Astrocyte (in vitro differentiated cells and primary cell): ENCODE data around the gene NPLOC4. TPM values are rescaled to one million over a fixed set of nuclear protein-coding genes. Genes with fewer than 3 reads are reported as not detected.

Experiments used
- DNase-seq: peaks from one replicate; pipeline ENCODE4 v3.0.0-alpha.2; 2010; ENCODE audit warnings: low read depth
- FAIRE-seq: peaks from 2 replicates; lab custom pipeline; 2011; peaks lifted over from hg19 to GRCh38; lab: Jason Lieb, UNC
- H2AFZ ChIP-seq: 2 replicates; pipeline ENCODE4 v1.6.0; 2012; ENCODE audit warnings: low read depth, low read length, inconsistent platforms
- H3K27ac ChIP-seq: 2 replicates; pipeline ENCODE4 v1.5.1; 2011; ENCODE audit warnings: low read depth, low read length, inconsistent platforms
- H3K27me3 ChIP-seq: 2 replicates; pipeline ENCODE4 v1.6.0; 2011; ENCODE audit warnings: low read length, inconsistent platforms; ENCODE audit not compliant: insufficient read depth
- H3K36me3 ChIP-seq: 2 replicates; pipeline ENCODE4 v1.5.1; 2011; ENCODE audit warnings: low read length, inconsistent platforms; ENCODE audit not compliant: insufficient read depth
- H3K4me1 ChIP-seq: 2 replicates; pipeline ENCODE4 v1.5.1; 2011; ENCODE audit warnings: low read length, inconsistent platforms; ENCODE audit not compliant: insufficient read depth
- H3K4me2 ChIP-seq: 2 replicates; pipeline ENCODE4 v1.6.0; 2012; ENCODE audit warnings: low read length, inconsistent platforms
- H3K4me3 ChIP-seq: 2 replicates; pipeline ENCODE4 v1.5.1; 2011; ENCODE audit warnings: low read depth, mild to moderate bottlenecking, low read length, inconsistent platforms; ENCODE audit not compliant: insufficient read depth
- H3K79me2 ChIP-seq: 2 replicates; pipeline ENCODE4 v1.6.0; 2012; ENCODE audit warnings: mild to moderate bottlenecking, low read length, inconsistent platforms; ENCODE audit not compliant: insufficient read depth
- H3K9ac ChIP-seq: 2 replicates; pipeline ENCODE4 v1.6.0; 2012; ENCODE audit warnings: mild to moderate bottlenecking, low read length, inconsistent platforms
- H3K9me3 ChIP-seq: 2 replicates; pipeline ENCODE4 v1.5.1; 2012; ENCODE audit warnings: low read depth, mild to moderate bottlenecking, low read length, inconsistent platforms; ENCODE audit not compliant: insufficient read depth
- H4K20me1 ChIP-seq: 2 replicates; pipeline ENCODE4 v1.6.0; 2012; ENCODE audit warnings: low read length, inconsistent platforms; ENCODE audit not compliant: insufficient read depth
- H3K27ac Mint-ChIP-seq: one replicate; pipeline ENCODE4 v1.8.0; 2021; ENCODE audit warnings: mild to moderate bottlenecking, mixed read lengths; ENCODE audit not compliant: unreplicated experiment
- H3K27me3 Mint-ChIP-seq: one replicate; pipeline ENCODE4 v1.8.0; 2021; ENCODE audit warnings: low read depth, mixed read lengths; ENCODE audit not compliant: unreplicated experiment
- H3K36me3 Mint-ChIP-seq: one replicate; pipeline ENCODE4 v1.8.0; 2021; ENCODE audit warnings: low read depth, mixed read lengths; ENCODE audit not compliant: unreplicated experiment
- H3K4me1 Mint-ChIP-seq: one replicate; pipeline ENCODE4 v1.8.0; 2021; ENCODE audit warnings: low read depth, mixed read lengths; ENCODE audit not compliant: unreplicated experiment
- H3K4me3 Mint-ChIP-seq: one replicate; pipeline ENCODE4 v1.8.0; 2021; ENCODE audit warnings: mild to moderate bottlenecking, moderate library complexity, mixed read lengths; ENCODE audit not compliant: unreplicated experiment
- H3K9me3 Mint-ChIP-seq: one replicate; pipeline ENCODE4 v1.8.0; 2021; ENCODE audit warnings: mild to moderate bottlenecking, mixed read lengths; ENCODE audit not compliant: unreplicated experiment
- EZH2 ChIP-seq: IDR thresholded peaks from 2 replicates; pipeline ENCODE4 v1.6.1; 2012; ENCODE audit warnings: mild to moderate bottlenecking, low read length, inconsistent platforms; ENCODE audit not compliant: insufficient read depth
- total RNA-seq: library from RNA; stranded (reverse); gene quantifications from 2 replicates; pipeline ENCODE4 v1.2.1, GENCODE V29; 2021
- TF ChIP-seq, protein P1 (sequence below): IDR thresholded peaks from 2 replicates; pipeline ENCODE4 v1.5.1; 2011; ENCODE audit warnings: low read depth, mild to moderate bottlenecking, inconsistent platforms, low read length, moderate library complexity; ENCODE audit not compliant: insufficient read depth

NPLOC4 gene
- total RNA-seq, 1 donor from 2014 or later: 125 TPM

DNA sequence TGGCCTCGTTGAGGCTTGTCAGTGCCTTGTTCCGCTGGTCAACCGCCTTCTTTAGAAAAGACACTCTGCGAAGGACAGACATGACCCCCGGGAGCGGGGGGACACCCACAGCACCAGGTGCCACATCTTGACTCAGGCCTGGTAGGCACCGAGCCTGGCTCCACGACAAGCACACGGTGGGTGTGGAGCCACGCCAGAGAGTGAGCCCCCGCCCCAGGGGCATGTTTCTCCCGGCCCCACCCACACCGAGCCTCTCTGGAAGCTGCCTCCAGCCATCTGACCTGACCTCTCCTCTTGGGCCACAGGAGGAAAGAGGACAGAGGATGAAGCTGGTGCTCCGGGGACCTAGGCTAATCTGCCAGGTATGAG, 89.3 kb downstream of the NPLOC4 start:
- Histone ChIP-seq H3K4me2 (no peak overlapping the region), H3K27ac (no peak overlapping the region), H4K20me1 (peaks cover 56% of the 10 kb centered on the region), H3K9me3 (no peaks in the 10 kb centered on the region), H2AFZ (no peak overlapping the region), H3K79me2 (peaks cover 52% of the 10 kb centered on the region), H3K4me3 (no peak overlapping the region), H3K36me3 (peaks cover 6% of the 10 kb centered on the region), H3K9ac (no peak overlapping the region), H3K4me1 (peaks cover 16% of the 10 kb centered on the region), H3K27me3 (no peaks in the 10 kb centered on the region)
- H3K27me3 Mint-ChIP-seq: no peaks in the 10 kb centered on the region
- peaks cover 14% of the 10 kb centered on the region for H3K36me3 Mint-ChIP-seq
- H3K4me1 Mint-ChIP-seq: peaks cover 12% of the 10 kb centered on the region
- no peak overlapping the region for H3K4me3 Mint-ChIP-seq
- FAIRE-seq (no peak), DNase-seq (no peak)
- no peak for TF ChIP-seq EZH2
- TF ChIP-seq, protein P1, sequence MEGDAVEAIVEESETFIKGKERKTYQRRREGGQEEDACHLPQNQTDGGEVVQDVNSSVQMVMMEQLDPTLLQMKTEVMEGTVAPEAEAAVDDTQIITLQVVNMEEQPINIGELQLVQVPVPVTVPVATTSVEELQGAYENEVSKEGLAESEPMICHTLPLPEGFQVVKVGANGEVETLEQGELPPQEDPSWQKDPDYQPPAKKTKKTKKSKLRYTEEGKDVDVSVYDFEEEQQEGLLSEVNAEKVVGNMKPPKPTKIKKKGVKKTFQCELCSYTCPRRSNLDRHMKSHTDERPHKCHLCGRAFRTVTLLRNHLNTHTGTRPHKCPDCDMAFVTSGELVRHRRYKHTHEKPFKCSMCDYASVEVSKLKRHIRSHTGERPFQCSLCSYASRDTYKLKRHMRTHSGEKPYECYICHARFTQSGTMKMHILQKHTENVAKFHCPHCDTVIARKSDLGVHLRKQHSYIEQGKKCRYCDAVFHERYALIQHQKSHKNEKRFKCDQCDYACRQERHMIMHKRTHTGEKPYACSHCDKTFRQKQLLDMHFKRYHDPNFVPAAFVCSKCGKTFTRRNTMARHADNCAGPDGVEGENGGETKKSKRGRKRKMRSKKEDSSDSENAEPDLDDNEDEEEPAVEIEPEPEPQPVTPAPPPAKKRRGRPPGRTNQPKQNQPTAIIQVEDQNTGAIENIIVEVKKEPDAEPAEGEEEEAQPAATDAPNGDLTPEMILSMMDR: no peak
- H3K9me3 Mint-ChIP-seq: no peaks in the 10 kb centered on the region
- no peak overlapping the region for H3K27ac Mint-ChIP-seq

DNA sequence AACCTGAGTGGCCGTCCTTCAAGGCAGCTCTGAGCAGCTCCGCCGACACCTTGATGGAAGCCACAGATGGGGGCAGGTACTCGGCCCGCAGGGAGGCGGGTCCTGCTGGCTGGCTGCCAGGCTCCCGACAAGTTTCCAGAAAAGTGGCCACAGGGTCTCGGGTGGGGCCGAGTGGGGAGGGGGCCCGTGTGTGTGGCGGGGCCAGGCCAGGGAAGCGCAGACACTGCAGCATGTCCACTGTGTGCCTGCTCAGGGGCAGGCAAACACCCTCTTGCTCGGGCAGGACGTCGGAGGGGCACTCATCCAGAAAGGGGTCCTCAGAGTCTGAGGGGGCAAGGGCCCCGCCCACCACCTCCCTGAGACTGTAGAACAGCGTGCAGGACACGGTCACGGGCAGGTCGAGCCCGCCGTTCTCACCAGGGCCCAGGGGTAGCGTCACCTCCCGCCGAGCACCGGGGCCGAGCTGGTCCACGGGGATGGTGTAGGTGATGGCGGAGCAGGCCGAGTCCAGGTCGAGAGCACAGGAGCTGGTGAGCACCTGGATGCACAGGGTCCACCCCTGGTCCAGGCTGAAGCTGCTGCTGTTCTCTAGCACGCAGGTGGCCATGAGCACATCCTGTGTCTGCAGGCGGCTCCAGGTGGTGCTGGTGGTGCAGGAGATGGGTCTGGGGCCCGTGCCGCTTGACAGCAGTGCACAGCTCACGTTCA, 89.9 kb downstream of the NPLOC4 start:
- Histone ChIP-seq H3K36me3 (peaks cover 6% of the 10 kb centered on the region), H3K4me1 (peaks cover 15% of the 10 kb centered on the region), H3K27ac (no peak overlapping the region), H3K79me2 (peaks cover 51% of the 10 kb centered on the region), H3K4me3 (no peak overlapping the region), H3K9me3 (no peaks in the 10 kb centered on the region), H3K4me2 (no peak overlapping the region), H3K27me3 (no peaks in the 10 kb centered on the region), H4K20me1 (peaks cover 56% of the 10 kb centered on the region), H2AFZ (no peak overlapping the region), H3K9ac (no peak overlapping the region)
- H3K36me3 Mint-ChIP-seq: peaks cover 14% of the 10 kb centered on the region
- no peak for DNase-seq
- no peak for TF ChIP-seq EZH2
- TF ChIP-seq, protein P1: no peak
- H3K9me3 Mint-ChIP-seq: no peaks in the 10 kb centered on the region
- H3K4me1 Mint-ChIP-seq: peaks cover 12% of the 10 kb centered on the region
- no peak overlapping the region for H3K4me3 Mint-ChIP-seq
- H3K27ac Mint-ChIP-seq: no peak overlapping the region
- no peak for FAIRE-seq
- H3K27me3 Mint-ChIP-seq: no peaks in the 10 kb centered on the region
